ENCODE measurements around the gene ACVR2A.

The ACVR2A gene

GRCh38 chr2:147927053-147927588, 82.3 kb downstream of the ACVR2A start:
- Histone ChIP-seq H3K9me3 (ENCODE audit: control insufficient read depth in 1 of 2, low read length in 2 of 2) (no peaks in the 10 kb centered on the region), H3K36me3 (ENCODE audit: control insufficient read depth in 1 of 2, insufficient read depth in 2 of 2, low read length in 2 of 2) (peaks cover 0 to 26% of the 10 kb centered on the region in 2 donors), H3K27me3 (ENCODE audit: low read depth, low read length) (no peaks in the 10 kb centered on the region), H3K27ac (ENCODE audit: low read length) (no peak overlapping the region), H3K4me1 (ENCODE audit: control insufficient read depth in 1 of 2, insufficient read depth in 2 of 2, low read length in 2 of 2) (peaks cover 0 to 24% of the 10 kb centered on the region in 2 donors), H3K4me3 (ENCODE audit: low read depth in 1 of 2, low read length in 2 of 2) (no peak overlapping the region)

- Histone ChIP-seq H3K4me1 (ENCODE audit: control insufficient read depth in 1 of 2, insufficient read depth in 2 of 2, low read length in 2 of 2) (no peaks in the 10 kb centered on the region), H3K36me3 (ENCODE audit: control insufficient read depth in 1 of 2, insufficient read depth in 2 of 2, low read length in 2 of 2) (peaks cover 24 to 26% of the 10 kb centered on the region in 2 donors), H3K4me3 (ENCODE audit: low read depth in 1 of 2, low read length in 2 of 2) (no peak overlapping the region), H3K27me3 (ENCODE audit: low read depth, low read length) (no peaks in the 10 kb centered on the region), H3K9me3 (ENCODE audit: control insufficient read depth in 1 of 2, low read length in 2 of 2) (no peaks in the 10 kb centered on the region), H3K27ac (ENCODE audit: low read length) (no peak overlapping the region)
Measured at GRCh38 chr2:147933931-147934330, 89.1 kb downstream of the ACVR2A start.

- no peak overlapping the region for H3K4me3 ChIP-seq (ENCODE audit: low read depth in 1 of 2, low read length in 2 of 2)
- H3K27ac ChIP-seq (ENCODE audit: low read length) = no peak overlapping the region
- no peaks in the 10 kb centered on the region for H3K4me1 ChIP-seq (ENCODE audit: control insufficient read depth in 1 of 2, insufficient read depth in 2 of 2, low read length in 2 of 2)
- no peaks in the 10 kb centered on the region for H3K27me3 ChIP-seq (ENCODE audit: low read depth, low read length)
- H3K36me3 ChIP-seq (ENCODE audit: control insufficient read depth in 1 of 2, insufficient read depth in 2 of 2, low read length in 2 of 2) = peaks cover 23 to 24% of the 10 kb centered on the region in 2 donors
- no peaks in the 10 kb centered on the region for H3K9me3 ChIP-seq (ENCODE audit: control insufficient read depth in 1 of 2, low read length in 2 of 2)
Measured at GRCh38 chr2:147934881-147935620, 90.2 kb downstream of the ACVR2A start.

- Histone ChIP-seq H3K27ac (ENCODE audit: low read length) (no peak overlapping the region), H3K36me3 (ENCODE audit: control insufficient read depth in 1 of 2, insufficient read depth in 2 of 2, low read length in 2 of 2) (peaks cover 19 to 24% of the 10 kb centered on the region in 2 donors), H3K4me1 (ENCODE audit: control insufficient read depth in 1 of 2, insufficient read depth in 2 of 2, low read length in 2 of 2) (no peaks in the 10 kb centered on the region), H3K27me3 (ENCODE audit: low read depth, low read length) (no peaks in the 10 kb centered on the region), H3K9me3 (ENCODE audit: control insufficient read depth in 1 of 2, low read length in 2 of 2) (no peaks in the 10 kb centered on the region), H3K4me3 (ENCODE audit: low read depth in 1 of 2, low read length in 2 of 2) (no peak overlapping the region)
Measured at GRCh38 chr2:147937744-147938349, 93.0 kb downstream of the ACVR2A start.

- Histone ChIP-seq H3K36me3 (ENCODE audit: control insufficient read depth in 1 of 2, insufficient read depth in 2 of 2, low read length in 2 of 2) (peaks cover 12 to 22% of the 10 kb centered on the region in 2 donors), H3K27me3 (ENCODE audit: low read depth, low read length) (no peaks in the 10 kb centered on the region), H3K27ac (ENCODE audit: low read length) (no peak overlapping the region), H3K9me3 (ENCODE audit: control insufficient read depth in 1 of 2, low read length in 2 of 2) (no peaks in the 10 kb centered on the region), H3K4me3 (ENCODE audit: low read depth in 1 of 2, low read length in 2 of 2) (no peak overlapping the region), H3K4me1 (ENCODE audit: control insufficient read depth in 1 of 2, insufficient read depth in 2 of 2, low read length in 2 of 2) (no peaks in the 10 kb centered on the region)
Measured at GRCh38 chr2:147939313-147939712, 94.5 kb downstream of the ACVR2A start.

- Histone ChIP-seq H3K4me1 (ENCODE audit: control insufficient read depth in 1 of 2, insufficient read depth in 2 of 2, low read length in 2 of 2) (no peaks in the 10 kb centered on the region), H3K27me3 (ENCODE audit: low read depth, low read length) (no peaks in the 10 kb centered on the region), H3K9me3 (ENCODE audit: control insufficient read depth in 1 of 2, low read length in 2 of 2) (no peaks in the 10 kb centered on the region), H3K4me3 (ENCODE audit: low read depth in 1 of 2, low read length in 2 of 2) (no peak overlapping the region), H3K27ac (ENCODE audit: low read length) (no peak overlapping the region), H3K36me3 (ENCODE audit: control insufficient read depth in 1 of 2, insufficient read depth in 2 of 2, low read length in 2 of 2) (peaks cover 14 to 15% of the 10 kb centered on the region in 2 donors)
Measured at GRCh38 chr2:147945660-147946059, 100.8 kb downstream of the ACVR2A start.

GRCh38 chr2:147952118-147952517, 107.3 kb downstream of the ACVR2A start:
- Histone ChIP-seq H3K9me3 (ENCODE audit: control insufficient read depth in 1 of 2, low read length in 2 of 2) (no peaks in the 10 kb centered on the region), H3K4me1 (ENCODE audit: control insufficient read depth in 1 of 2, insufficient read depth in 2 of 2, low read length in 2 of 2) (no peaks in the 10 kb centered on the region), H3K4me3 (ENCODE audit: low read depth in 1 of 2, low read length in 2 of 2) (no peak overlapping the region), H3K27me3 (ENCODE audit: low read depth, low read length) (no peaks in the 10 kb centered on the region), H3K36me3 (ENCODE audit: control insufficient read depth in 1 of 2, insufficient read depth in 2 of 2, low read length in 2 of 2) (peaks cover 13 to 16% of the 10 kb centered on the region in 2 donors), H3K27ac (ENCODE audit: low read length) (no peak overlapping the region)

- H3K9me3 ChIP-seq (ENCODE audit: control insufficient read depth in 1 of 2, low read length in 2 of 2) = peaks cover 0 to 4% of the 10 kb centered on the region in 2 donors
- H3K36me3 ChIP-seq (ENCODE audit: control insufficient read depth in 1 of 2, insufficient read depth in 2 of 2, low read length in 2 of 2) = peaks cover 3 to 25% of the 10 kb centered on the region in 2 donors
- no peak overlapping the region for H3K27ac ChIP-seq (ENCODE audit: low read length)
- no peak overlapping the region for H3K4me3 ChIP-seq (ENCODE audit: low read depth in 1 of 2, low read length in 2 of 2)
- no peaks in the 10 kb centered on the region for H3K4me1 ChIP-seq (ENCODE audit: control insufficient read depth in 1 of 2, insufficient read depth in 2 of 2, low read length in 2 of 2)
- no peaks in the 10 kb centered on the region for H3K27me3 ChIP-seq (ENCODE audit: low read depth, low read length)
Measured at GRCh38 chr2:147968571-147968970, 123.7 kb downstream of the ACVR2A start.

- Histone ChIP-seq H3K9me3 (ENCODE audit: control insufficient read depth in 1 of 2, low read length in 2 of 2) (no peaks in the 10 kb centered on the region), H3K27ac (ENCODE audit: low read length) (no peak overlapping the region), H3K36me3 (ENCODE audit: control insufficient read depth in 1 of 2, insufficient read depth in 2 of 2, low read length in 2 of 2) (peaks cover 3 to 7% of the 10 kb centered on the region in 2 donors), H3K27me3 (ENCODE audit: low read depth, low read length) (no peaks in the 10 kb centered on the region), H3K4me3 (ENCODE audit: low read depth in 1 of 2, low read length in 2 of 2) (no peak overlapping the region), H3K4me1 (ENCODE audit: control insufficient read depth in 1 of 2, insufficient read depth in 2 of 2, low read length in 2 of 2) (peaks cover 0 to 4% of the 10 kb centered on the region in 2 donors)
Measured at GRCh38 chr2:147976102-147976501, 131.3 kb downstream of the ACVR2A start.

GRCh38 chr2:147977679-147978078, 132.8 kb downstream of the ACVR2A start:
- H3K36me3 ChIP-seq (ENCODE audit: control insufficient read depth in 1 of 2, insufficient read depth in 2 of 2, low read length in 2 of 2) = peaks cover 0 to 7% of the 10 kb centered on the region in 2 donors
- peaks cover 0 to 6% of the 10 kb centered on the region in 2 donors for H3K4me1 ChIP-seq (ENCODE audit: control insufficient read depth in 1 of 2, insufficient read depth in 2 of 2, low read length in 2 of 2)
- no peaks in the 10 kb centered on the region for H3K27me3 ChIP-seq (ENCODE audit: low read depth, low read length)
- H3K27ac ChIP-seq (ENCODE audit: low read length) = no peak overlapping the region
- no peak overlapping the region for H3K4me3 ChIP-seq (ENCODE audit: low read depth in 1 of 2, low read length in 2 of 2)
- no peaks in the 10 kb centered on the region for H3K9me3 ChIP-seq (ENCODE audit: control insufficient read depth in 1 of 2, low read length in 2 of 2)
